Tibial nerve (tissue), 4 donors: ENCODE data around the gene PTGES2. TPM values are rescaled to one million over a fixed set of nuclear protein-coding genes. Genes with fewer than 3 reads are reported as not detected.
A peak's percentile ranks its signal among the peaks of the same experiment; 100 is the strongest.

Source experiments
- DNase-seq, 2 donors: peaks; one replicate each; pipeline ENCODE4 v3.0.0-alpha.2; 2019; ENCODE audit warnings: low spot score in 2 of 2
- H3K27ac ChIP-seq, 4 donors: fragments of 200-600 bp; sonication (generic) in 3 of 4; one replicate each; pipeline ENCODE4 v1.5.1; 2017 to 2019; ENCODE audit warnings: mild to moderate bottlenecking in 1 of 4
- H3K27me3 ChIP-seq, 2 donors: fragments of 200-600 bp; sonication (generic) in 1 of 2; one replicate each; pipeline versions ENCODE4 v1.5.1 to v1.6.0; 2017 to 2019
- H3K36me3 ChIP-seq, 3 donors: fragments of 200-600 bp; sonication (generic); one replicate each; pipeline ENCODE4 v1.5.1; 2018 to 2019
- H3K4me1 ChIP-seq, 4 donors: fragments of 200-600 bp; sonication (generic) in 3 of 4; one replicate each; pipeline ENCODE4 v1.5.1; 2017 to 2019
- H3K4me3 ChIP-seq, 4 donors: fragments of 200-600 bp; sonication (generic) in 3 of 4; one replicate each; pipeline ENCODE4 v1.5.1; 2017 to 2019; ENCODE audit warnings: mild to moderate bottlenecking in 1 of 4, moderate library complexity in 1 of 4
- H3K9me3 ChIP-seq, 4 donors: fragments of 200-600 bp; sonication (generic) in 3 of 4; one replicate each; pipeline ENCODE4 v1.5.1; 2017 to 2019
- CTCF ChIP-seq, 5 experiments: fragments of 200-600 bp in 3 of 5; fragments of 450-650 bp in 2 of 5; sonication (generic) in 3 of 5; IDR thresholded peaks; one replicate each; pipeline ENCODE4 v1.5.1; 2016 to 2019; ENCODE audit warnings: antibody characterized with exemption in 5 of 5, mild to moderate bottlenecking in 3 of 5, moderate library complexity in 2 of 5
- EP300 ChIP-seq, 2 donors: sonication (generic); formaldehyde crosslinking; IDR thresholded peaks; one replicate each; pipeline ENCODE4 v1.6.1; 2017; ENCODE audit warnings: antibody characterized with exemption in 2 of 2, mild to moderate bottlenecking in 1 of 2
- POLR2A ChIP-seq, 2 donors: fragments of 450-650 bp; IDR thresholded peaks; one replicate each; pipeline ENCODE4 v1.6.1; 2017; ENCODE audit warnings: antibody characterized with exemption in 2 of 2, mild to moderate bottlenecking in 2 of 2, moderate library complexity in 2 of 2
- whole genome bisulfite sequencing, 2 donors: methylation state at CpG; one replicate each; pipeline ENCODE4 v1.1.5; 2018; 5-methylcytosine and 5-hydroxymethylcytosine counted together
- total RNA-seq, 4 donors: library from RNA; depleted of rRNA; stranded (reverse); fragments of >200 nt; gene quantifications; one replicate each; pipeline ENCODE4 v1.1.0, GENCODE V29; 2016

PTGES2 gene
- total RNA-seq, 4 donors from 2014 or later, result 68.9 to 180 (median 74.7) TPM

DNA sequence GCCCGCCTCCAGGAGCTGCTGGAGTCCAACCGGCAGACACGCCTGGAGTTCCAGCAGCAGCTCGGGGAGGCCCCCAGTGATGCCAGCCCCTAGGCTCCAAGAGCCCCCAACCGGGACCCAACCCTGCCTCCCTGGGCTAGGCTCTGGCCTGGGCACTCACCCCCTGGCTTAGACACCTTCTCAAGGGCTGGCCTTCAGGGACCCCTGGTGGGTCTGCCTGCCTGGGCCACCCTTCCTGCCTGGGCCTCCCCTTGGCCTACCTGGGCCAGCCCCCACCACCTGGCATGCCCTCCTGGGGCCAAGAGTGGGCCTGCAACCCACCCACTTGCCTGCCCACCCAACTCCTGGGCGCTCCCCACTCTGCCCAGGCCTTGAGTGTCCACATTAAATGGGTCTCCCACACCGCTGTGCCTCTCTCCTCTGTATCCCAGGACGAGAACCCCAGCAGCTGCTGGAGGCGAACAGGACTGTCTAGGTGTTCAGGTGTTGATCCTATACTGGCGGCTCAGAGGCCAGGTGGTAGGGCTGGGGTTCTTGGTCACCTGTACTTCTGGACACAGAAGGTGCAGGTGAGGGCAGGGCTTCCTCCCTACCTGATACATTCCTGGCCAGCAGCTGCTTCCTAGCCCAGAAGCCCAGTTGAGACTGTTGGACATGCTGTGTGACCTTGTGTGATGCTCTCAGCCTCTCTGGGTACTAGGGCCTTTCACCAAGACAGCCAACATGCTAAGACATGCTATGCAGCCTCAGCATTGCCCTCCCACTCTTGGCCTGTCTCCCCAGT lies 36.2 kb upstream of the PTGES2 start:
- no peak for DNase-seq
- TF ChIP-seq POLR2A (IDR thresholded peaks at IDR 0.05) (no peak), CTCF (IDR thresholded peaks at IDR 0.05) (no peak), EP300 (IDR thresholded peaks at IDR 0.05) (no peak)
- 91 to 92% methylated on average over 8 to 10 of the region's 10 CpGs for WGBS, 2 donors
- H3K9me3 ChIP-seq, result no peaks in the 10 kb centered on the region
- no peak overlapping the region for H3K4me3 ChIP-seq
- H3K36me3 ChIP-seq, result peaks cover 2 to 69% (median 19%) of the 10 kb centered on the region in 3 donors
- H3K4me1 ChIP-seq, result peaks cover 0 to 28% (median 5%) of the 10 kb centered on the region in 4 donors
- no peaks in the 10 kb centered on the region for H3K27me3 ChIP-seq
- H3K27ac ChIP-seq, result no peak overlapping the region

DNA sequence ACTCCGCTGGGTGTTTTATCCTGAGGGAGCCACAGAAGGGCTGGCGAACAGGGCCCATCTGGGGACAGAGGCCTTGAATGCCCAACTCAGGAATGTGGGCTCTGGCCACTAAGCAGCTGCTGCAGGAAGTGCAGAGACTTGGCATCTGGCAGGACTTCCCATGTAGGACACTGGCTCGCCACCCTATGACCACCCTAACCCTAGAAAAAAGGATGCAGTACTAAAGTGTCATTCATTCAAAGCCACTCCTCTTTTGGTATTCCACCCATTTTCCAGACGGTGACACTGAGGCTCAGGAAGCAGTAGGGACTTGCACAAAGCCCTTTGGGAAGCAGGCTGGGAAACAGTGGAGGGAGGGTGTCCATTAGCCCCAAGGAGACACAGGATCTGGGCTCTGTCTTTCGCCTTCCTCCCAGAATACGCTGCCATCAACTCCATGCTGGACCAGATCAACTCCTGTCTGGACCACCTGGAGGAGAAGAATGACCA lies 35.5 kb upstream of the PTGES2 start:
- no peak for DNase-seq
- Histone ChIP-seq H3K27me3 (no peaks in the 10 kb centered on the region), H3K4me3 (no peak overlapping the region), H3K36me3 (peaks cover 2 to 62% (median 19%) of the 10 kb centered on the region in 3 donors), H3K27ac (no peak overlapping the region), H3K9me3 (no peaks in the 10 kb centered on the region), H3K4me1 (peaks cover 0 to 28% (median 5%) of the 10 kb centered on the region in 4 donors)
- TF ChIP-seq POLR2A (IDR thresholded peaks at IDR 0.05) (no peak), EP300 (IDR thresholded peaks at IDR 0.05) (no peak), CTCF (IDR thresholded peaks at IDR 0.05) (no peak)
- WGBS, 2 donors, result 89 to 94% methylated on average over 6 of the region's 6 CpGs

GRCh38 chr9:128162215-128163026 lies 34.9 kb upstream of the PTGES2 start:
- TF ChIP-seq CTCF (IDR thresholded peaks at IDR 0.05) (no peak), EP300 (IDR thresholded peaks at IDR 0.05) (no peak), POLR2A (IDR thresholded peaks at IDR 0.05) (no peak)
- H3K4me3 ChIP-seq, result no peak overlapping the region
- no peaks in the 10 kb centered on the region for H3K27me3 ChIP-seq
- peaks cover 2 to 56% (median 19%) of the 10 kb centered on the region in 3 donors for H3K36me3 ChIP-seq
- H3K4me1 ChIP-seq, result peaks cover 0 to 28% (median 5%) of the 10 kb centered on the region in 4 donors
- DNase-seq, result no peak
- peak overlapping the region in 1 of 4 donors; percentile 15 for H3K27ac ChIP-seq
- H3K9me3 ChIP-seq, result no peaks in the 10 kb centered on the region
- WGBS, 2 donors, result 60 to 62% methylated on average over 10 of the region's 10 CpGs

DNA sequence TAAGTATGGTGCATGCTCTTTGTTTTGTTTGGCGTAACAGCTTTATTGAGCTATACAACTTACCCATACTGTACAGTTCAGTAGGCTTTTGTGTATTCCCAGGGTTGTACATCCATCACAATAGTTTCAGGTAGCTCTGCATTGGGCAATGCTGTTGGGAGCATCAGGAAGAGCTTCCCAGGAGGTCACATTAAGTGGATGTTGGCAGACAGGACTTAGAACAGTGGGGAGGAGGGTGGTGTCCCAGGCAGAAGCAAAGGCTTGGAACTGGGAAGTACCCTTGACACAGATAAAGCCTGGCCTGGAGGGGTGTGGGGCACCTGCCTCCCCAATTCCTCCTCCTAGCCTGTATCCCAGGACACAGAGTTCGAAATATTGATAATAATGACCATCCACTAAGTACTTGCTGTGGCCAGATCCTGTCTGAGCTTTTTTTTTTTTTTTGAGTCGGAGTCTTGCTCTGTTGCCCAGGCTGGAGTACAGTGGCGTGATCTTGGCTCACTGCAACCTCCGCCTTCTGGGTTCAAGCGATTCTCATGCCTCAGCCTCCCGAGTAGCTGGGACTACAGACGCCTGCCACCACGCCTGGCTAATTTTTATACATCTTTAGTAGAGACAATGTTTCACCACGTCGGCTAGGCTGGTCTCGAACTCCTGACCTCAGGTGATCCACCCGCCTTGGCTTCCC lies 33.8 kb upstream of the PTGES2 start:
- no peak for DNase-seq
- peaks cover 2 to 45% (median 9%) of the 10 kb centered on the region in 3 donors for H3K36me3 ChIP-seq
- peaks cover 0 to 28% (median 5%) of the 10 kb centered on the region in 4 donors for H3K4me1 ChIP-seq
- TF ChIP-seq EP300 (IDR thresholded peaks at IDR 0.05) (no peak), CTCF (IDR thresholded peaks at IDR 0.05) (no peak), POLR2A (IDR thresholded peaks at IDR 0.05) (no peak)
- no peaks in the 10 kb centered on the region for H3K9me3 ChIP-seq
- H3K27me3 ChIP-seq, result no peaks in the 10 kb centered on the region
- H3K4me3 ChIP-seq, result no peak overlapping the region
- H3K27ac ChIP-seq, result no peak overlapping the region
- WGBS, 2 donors, result 90% methylated on average over 13 of the region's 13 CpGs
